GM19372 (cell line): ENCODE measurements around the gene MYO7B.

Source experiments
- ATAC-seq: cut with Tn5 transposase; IDR thresholded peaks from one replicate; pipeline ENCODE4 v1.9.1; 2021; ENCODE audit warnings: mild to moderate bottlenecking, low read depth, moderate library complexity; ENCODE audit not compliant: unreplicated experiment

The MYO7B gene

DNA sequence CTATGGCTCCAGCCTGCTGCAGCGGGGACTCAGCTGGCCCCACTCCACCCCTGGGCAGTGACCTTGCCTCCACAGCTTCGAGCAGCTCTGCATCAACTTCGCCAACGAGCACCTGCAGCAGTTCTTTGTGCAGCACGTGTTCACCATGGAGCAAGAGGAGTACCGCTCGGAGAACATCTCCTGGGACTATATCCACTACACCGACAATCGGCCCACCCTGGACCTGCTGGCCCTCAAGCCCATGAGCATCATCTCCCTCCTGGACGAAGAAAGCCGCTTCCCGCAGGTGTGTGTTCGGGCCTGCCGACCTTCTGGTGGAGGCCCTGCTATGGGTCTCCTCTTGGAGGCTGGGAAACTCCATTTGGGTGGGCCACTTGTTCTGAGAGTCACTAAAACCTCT lies 48.6 kb downstream of the MYO7B start:
- no peak for ATAC-seq

- no peak for ATAC-seq
Observed at GRCh38 chr2:127584516-127585033, 49.1 kb downstream of the MYO7B start.

DNA sequence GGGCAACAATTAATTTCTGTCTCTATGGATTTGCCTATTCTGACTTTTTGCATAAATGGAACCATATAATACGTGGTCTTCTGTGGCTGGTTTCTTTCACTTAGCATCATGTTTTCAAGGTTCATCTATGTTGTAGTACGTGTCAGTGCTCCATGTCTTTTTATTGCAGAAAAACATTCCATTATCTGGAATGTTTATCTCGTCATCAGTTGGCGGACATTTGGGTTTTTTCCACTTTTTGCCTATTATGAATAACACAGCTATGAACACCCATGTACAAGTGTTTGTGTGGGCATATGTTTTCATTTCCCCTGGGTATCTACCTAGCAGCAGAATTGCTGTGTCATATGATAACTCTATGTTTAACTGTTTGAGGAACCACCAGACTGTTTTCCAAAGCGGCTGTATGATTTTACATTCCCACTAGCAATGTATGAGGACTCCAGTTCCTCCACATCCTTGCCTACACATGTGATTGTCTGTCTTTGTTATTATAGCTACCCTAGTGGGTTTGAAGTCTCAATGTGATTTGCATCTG lies 49.9 kb downstream of the MYO7B start:
- ATAC-seq = no peak

DNA sequence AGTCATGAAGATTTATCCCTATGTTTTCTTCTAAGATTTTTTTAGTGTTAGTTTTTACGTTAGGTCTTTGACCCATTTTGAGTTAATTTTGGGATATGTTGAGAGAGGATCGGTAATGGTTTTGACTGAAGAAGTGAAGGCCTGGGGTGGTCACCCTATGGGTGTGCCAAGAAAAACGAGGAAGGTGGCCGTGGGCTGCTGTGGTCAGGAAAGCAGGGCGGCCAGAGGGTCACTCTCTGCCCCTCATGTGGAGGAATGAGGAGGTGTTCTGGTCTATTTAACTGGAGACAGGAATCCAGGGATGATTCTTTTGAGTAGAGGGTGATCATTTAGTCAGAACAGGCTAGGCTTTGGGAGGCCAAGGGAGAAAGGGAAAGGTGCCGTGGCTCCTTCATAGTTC lies 50.7 kb downstream of the MYO7B start:
- no peak for ATAC-seq

DNA sequence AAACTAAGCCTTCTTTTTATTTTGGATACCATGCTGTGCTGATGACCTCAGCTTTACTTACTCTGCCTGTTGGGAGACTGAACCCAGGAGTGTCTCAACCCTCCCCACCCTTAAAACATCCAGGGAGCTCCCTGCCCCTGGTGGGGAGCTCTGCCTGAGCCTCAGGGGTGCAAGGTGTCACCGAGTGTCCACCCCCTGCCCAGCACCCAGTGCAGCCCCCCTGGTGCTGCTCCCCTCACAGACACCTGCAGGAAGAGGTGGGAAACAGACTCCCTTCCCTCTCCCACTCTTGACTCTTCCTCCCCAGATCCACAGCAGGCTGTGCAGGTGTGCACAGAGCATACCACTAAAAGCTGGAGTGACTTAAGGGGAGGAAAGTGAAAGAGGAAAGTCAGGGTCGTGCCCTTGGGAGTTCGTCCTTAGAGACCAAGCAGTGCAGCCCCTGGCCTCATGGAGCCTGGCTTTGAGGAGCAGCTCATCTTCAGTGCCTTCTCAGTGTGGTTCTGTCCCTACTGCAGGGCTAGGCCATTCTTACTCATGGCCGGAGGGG lies 51.3 kb downstream of the MYO7B start:
- ATAC-seq = no peak

DNA sequence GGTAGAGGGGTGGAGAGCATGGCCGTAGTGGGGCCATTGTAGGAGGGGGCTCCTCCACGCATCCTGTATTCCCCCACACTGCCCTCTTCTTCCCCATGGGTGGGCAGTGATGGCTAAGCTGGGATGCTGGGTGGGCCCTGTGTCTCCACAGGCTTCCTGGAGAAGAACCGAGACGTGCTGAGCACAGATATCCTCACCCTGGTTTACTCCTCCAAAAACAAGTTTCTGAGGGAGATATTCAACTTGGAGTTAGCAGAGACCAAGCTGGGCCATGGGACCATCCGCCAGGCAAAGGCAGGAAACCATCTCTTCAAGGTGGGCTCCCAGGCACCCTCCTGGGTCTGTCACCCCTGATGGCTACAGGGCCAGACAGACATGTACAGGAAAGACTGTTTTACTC lies 52.8 kb downstream of the MYO7B start:
- no peak for ATAC-seq

- no peak for ATAC-seq
Observed at GRCh38 chr2:127589358-127589757, 53.9 kb downstream of the MYO7B start.

DNA sequence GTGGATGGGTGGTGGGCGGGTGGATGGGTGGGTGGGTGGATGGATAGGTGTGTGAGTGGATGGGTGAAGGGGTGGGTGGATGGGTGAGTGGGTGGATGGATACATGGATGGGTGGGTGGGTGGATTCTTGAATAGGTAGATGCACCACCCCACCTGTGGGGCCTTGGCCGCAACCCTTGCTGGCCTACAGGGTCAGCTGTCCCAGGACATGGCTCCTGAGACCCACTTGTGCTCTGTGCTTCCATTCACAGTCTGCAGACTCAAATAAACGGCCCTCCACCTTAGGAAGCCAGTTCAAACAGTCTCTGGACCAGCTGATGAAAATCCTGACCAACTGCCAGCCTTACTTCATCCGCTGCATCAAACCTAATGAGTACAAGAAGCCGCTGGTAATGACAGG lies 54.4 kb downstream of the MYO7B start:
- no peak for ATAC-seq

GRCh38 chr2:127590386-127591190 lies 55.1 kb downstream of the MYO7B start:
- no peak for ATAC-seq

- peak; percentile 68 for ATAC-seq
Observed at GRCh38 chr2:127591221-127591923, 55.9 kb downstream of the MYO7B start.

DNA sequence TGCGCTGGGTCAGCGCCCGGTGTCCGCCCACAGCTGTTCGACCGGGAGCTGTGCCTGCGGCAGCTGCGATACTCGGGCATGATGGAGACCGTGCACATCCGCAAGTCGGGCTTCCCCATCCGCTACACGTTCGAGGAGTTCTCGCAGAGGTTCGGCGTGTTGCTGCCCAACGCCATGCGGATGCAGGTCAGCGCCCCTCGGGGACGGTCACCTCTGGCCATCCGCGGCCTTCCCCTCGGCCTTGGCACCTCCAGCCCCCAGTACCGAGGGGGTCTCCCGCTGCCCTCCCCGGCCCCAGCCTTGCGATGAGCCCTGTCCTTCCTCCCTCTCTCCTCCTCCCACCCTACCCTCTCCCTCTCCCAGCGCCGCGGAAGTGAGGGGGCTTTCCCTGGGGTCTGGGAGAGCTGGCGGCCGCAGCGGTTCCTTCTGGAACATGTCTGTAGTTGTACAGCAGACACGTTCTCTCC lies 57.3 kb downstream of the MYO7B start:
- no peak for ATAC-seq

DNA sequence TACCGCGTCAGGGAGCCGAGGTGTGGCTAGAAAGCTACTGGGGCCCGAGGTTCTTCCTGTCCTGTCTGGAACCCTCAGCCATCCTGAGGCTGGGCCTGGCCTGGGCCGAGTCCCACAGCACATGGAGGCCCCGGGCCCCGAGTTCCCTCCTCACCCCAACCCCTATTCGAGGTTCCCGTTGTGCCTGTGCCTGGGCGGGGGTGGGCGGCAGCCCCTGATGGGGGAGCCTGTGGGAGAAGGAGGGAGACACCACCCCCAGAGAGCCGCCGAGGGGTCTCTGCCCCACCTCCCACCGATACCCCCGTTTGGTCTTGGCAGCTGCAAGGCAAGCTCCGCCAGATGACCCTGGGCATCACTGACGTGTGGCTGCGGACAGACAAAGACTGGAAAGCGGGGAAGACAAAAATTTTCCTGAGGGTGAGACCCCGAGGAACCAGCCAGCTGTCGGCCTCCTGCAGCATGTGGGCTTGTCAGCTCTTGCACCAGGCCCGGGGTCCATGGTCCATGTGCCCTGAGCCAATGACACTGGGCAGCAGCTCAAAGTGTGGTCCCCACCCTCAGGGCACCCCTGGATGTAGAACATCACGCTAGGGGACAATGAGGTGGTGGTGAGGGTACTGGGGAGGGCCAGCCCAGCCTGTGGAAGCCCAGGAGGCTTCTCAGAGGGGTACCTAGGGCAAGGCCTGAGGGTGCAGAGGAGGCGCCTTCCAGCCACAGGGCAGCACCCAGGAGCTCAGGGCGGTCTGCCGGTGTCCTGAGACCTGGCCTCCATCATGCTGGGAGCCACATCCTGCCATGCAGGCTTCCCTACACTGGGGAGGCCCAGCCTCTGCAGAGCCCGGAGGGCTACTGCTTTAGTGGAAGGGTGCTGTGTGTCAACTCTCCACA lies 58.0 kb downstream of the MYO7B start:
- no peak for ATAC-seq

- ATAC-seq = no peak
Observed at GRCh38 chr2:127594116-127594591, 58.7 kb downstream of the MYO7B start.

GRCh38 chr2:127596311-127597045 lies 61.0 kb downstream of the MYO7B start:
- ATAC-seq = no peak

GRCh38 chr2:127597046-127597983 lies 61.8 kb downstream of the MYO7B start:
- ATAC-seq = no peak

GRCh38 chr2:127597984-127598380 lies 62.5 kb downstream of the MYO7B start:
- ATAC-seq = no peak

GRCh38 chr2:127598711-127599110 lies 63.2 kb downstream of the MYO7B start:
- no peak for ATAC-seq

GRCh38 chr2:127599211-127599610 lies 63.7 kb downstream of the MYO7B start:
- no peak for ATAC-seq
